NT2/D1 (cell line): ENCODE data around the gene BMP2K.

Source experiments
- SUZ12 ChIP-seq: IDR thresholded peaks from 2 replicates; pipeline ENCODE4 v1.6.1; 2011; ENCODE audit not compliant: insufficient read length, insufficient read depth; ENCODE audit errors: extremely low read depth
- YY1 ChIP-seq: IDR thresholded peaks from 2 replicates; pipeline ENCODE4 v1.6.1; 2011; ENCODE audit not compliant: insufficient read length, insufficient read depth
- ZNF274 ChIP-seq: IDR thresholded peaks from 2 replicates; pipeline ENCODE4 v1.6.1; 2011; ENCODE audit warnings: mild to moderate bottlenecking, low read depth, low read length

GRCh38 chr4:78880874-78881492, 104.8 kb downstream of the BMP2K start:
- TF ChIP-seq SUZ12 = no peak
- TF ChIP-seq ZNF274 = no peak
- no peak for TF ChIP-seq YY1
